IMR-90 (cell line): Measurements from ENCODE around the gene VWA8. TPM values are rescaled to one million over a fixed set of nuclear protein-coding genes. Genes with fewer than 3 reads are reported as not detected.

Source experiments
- ATAC-seq: fragments of 200-7000 bp; cut with Tn5 transposase; 2 replicates; pipeline ENCODE4 v1.9.1; 2020; ENCODE audit warnings: low read depth, mild to moderate bottlenecking, moderate library complexity
- BruUV-seq: library from RNA; stranded (reverse); fragments of 400-500 nt; replicated peaks from 2 replicates; lab custom pipeline; 2021; lab: Mats Ljungman, UMichigan
- CTCF ChIA-PET: fragments of 300-600 bp; formaldehyde crosslinking; extraction: SDS; loops from one replicate; lab custom pipeline; 2021; ENCODE audit warnings: antibody characterized with exemption; lab: Yijun Ruan, JAX
- POLR2A ChIA-PET: fragments of 300-600 bp; sonication (Branson Sonifier 250); formaldehyde crosslinking; loops from one replicate; lab custom pipeline; 2022; ENCODE audit warnings: antibody characterized with exemption; ENCODE audit not compliant: unreplicated experiment; lab: Charles Lee
- DNase-seq: peaks from one replicate; pipeline ENCODE4 v3.0.0; 2013
- H2AFZ ChIP-seq: replicated peaks from 2 replicates; pipeline ENCODE3; 2013; ENCODE audit warnings: low read length, mild to moderate bottlenecking; ENCODE audit not compliant: poor library complexity
- H2AK5ac ChIP-seq: 2 replicates; pipeline ENCODE4 v1.6.1; 2013; ENCODE audit warnings: low read depth, low read length, inconsistent platforms
- H2AK9ac ChIP-seq: replicated peaks from 2 replicates; pipeline ENCODE3; 2013; ENCODE audit warnings: mild to moderate bottlenecking, low read depth, low read length, moderate library complexity; ENCODE audit not compliant: poor library complexity
- H2BK120ac ChIP-seq: 2 replicates; pipeline ENCODE4 v1.6.1; 2013; ENCODE audit warnings: low read depth, low read length, inconsistent platforms
- H2BK15ac ChIP-seq: 3 replicates; pipeline ENCODE4 v1.6.1; 2013; ENCODE audit warnings: low read depth, low read length, inconsistent platforms
- H2BK20ac ChIP-seq: 2 replicates; pipeline ENCODE4 v1.6.1; 2013; ENCODE audit warnings: low read depth, mild to moderate bottlenecking, inconsistent platforms, low read length, moderate library complexity
- H2BK5ac ChIP-seq: 2 replicates; pipeline ENCODE4 v1.6.1; 2013; ENCODE audit warnings: mild to moderate bottlenecking, low read depth, low read length, inconsistent platforms; ENCODE audit not compliant: poor library complexity, severe bottlenecking
- H3K14ac ChIP-seq: replicated peaks from 2 replicates; pipeline ENCODE4 v1.6.1; 2013; ENCODE audit warnings: low read depth, low read length, inconsistent platforms
- H3K18ac ChIP-seq: 2 replicates; pipeline ENCODE4 v1.6.1; 2013; ENCODE audit warnings: low read depth, low read length, control low read depth
- H3K23ac ChIP-seq: 2 replicates; pipeline ENCODE4 v1.6.1; 2013; ENCODE audit warnings: low read depth, low read length, inconsistent platforms
- H3K27ac ChIP-seq: 2 replicates; pipeline ENCODE4 v1.5.1; 2013; ENCODE audit warnings: mild to moderate bottlenecking, control low read depth, low read length; ENCODE audit not compliant: insufficient read depth
- H3K27me3 ChIP-seq: 2 replicates; pipeline ENCODE4 v1.6.1; 2013; ENCODE audit warnings: low read length; ENCODE audit not compliant: control insufficient read depth, insufficient read depth
- H3K36me3 ChIP-seq: 2 replicates; pipeline ENCODE4 v1.6.1; 2013; ENCODE audit warnings: low read length, mixed read lengths; ENCODE audit not compliant: control insufficient read depth, insufficient read depth
- H3K4ac ChIP-seq: 2 replicates; pipeline ENCODE4 v1.6.1; 2013; ENCODE audit warnings: low read depth, low read length, inconsistent platforms
- H3K4me1 ChIP-seq: 2 replicates; pipeline ENCODE4 v1.6.1; 2013; ENCODE audit warnings: low read length, mixed read lengths; ENCODE audit not compliant: control insufficient read depth, insufficient read depth
- H3K4me2 ChIP-seq: 2 replicates; pipeline ENCODE4 v1.6.1; 2013; ENCODE audit warnings: low read depth, mild to moderate bottlenecking, control low read depth, low read length, moderate library complexity
- H3K4me3 ChIP-seq: 2 replicates; pipeline ENCODE4 v1.5.1; 2013; ENCODE audit warnings: low read depth, mild to moderate bottlenecking, control low read depth, low read length, moderate library complexity; ENCODE audit not compliant: insufficient read depth
- H3K56ac ChIP-seq: 2 replicates; pipeline ENCODE4 v1.6.1; 2013; ENCODE audit warnings: low read length, inconsistent platforms; ENCODE audit not compliant: insufficient read depth; ENCODE audit errors: extremely low read depth
- H3K79me1 ChIP-seq, 2 experiments: 2 replicates each; pipeline ENCODE4 v1.6.1; 2013; ENCODE audit warnings: low read length in 2 of 2, inconsistent platforms in 1 of 2, low read depth in 1 of 2
- H3K9ac ChIP-seq: 2 replicates; pipeline ENCODE4 v1.6.1; 2013; ENCODE audit warnings: low read depth, low read length, control low read depth
- H3K9me1 ChIP-seq: 2 replicates; pipeline ENCODE4 v1.6.1; 2013; ENCODE audit warnings: low read length, inconsistent platforms; ENCODE audit not compliant: insufficient read depth
- H3K9me3 ChIP-seq: 2 replicates; pipeline ENCODE4 v1.6.1; 2013; ENCODE audit warnings: low read length; ENCODE audit not compliant: control insufficient read depth, insufficient read depth
- H4K20me1 ChIP-seq: 2 replicates; pipeline ENCODE4 v1.6.1; 2013; ENCODE audit warnings: low read length, inconsistent platforms; ENCODE audit not compliant: insufficient read depth
- H4K5ac ChIP-seq: 2 replicates; pipeline ENCODE4 v1.6.1; 2013; ENCODE audit warnings: mild to moderate bottlenecking, low read depth, low read length, control low read depth
- H4K8ac ChIP-seq, 2 experiments: 2 replicates each; pipeline ENCODE4 v1.6.1; 2013; ENCODE audit warnings: low read depth in 2 of 2, low read length in 2 of 2, control low read depth in 1 of 2, inconsistent platforms in 1 of 2
- H4K91ac ChIP-seq: 2 replicates; pipeline ENCODE4 v1.6.1; 2013; ENCODE audit warnings: low read depth, low read length, inconsistent platforms; ENCODE audit not compliant: insufficient read depth
- CEBPB ChIP-seq: IDR thresholded peaks from 2 replicates; pipeline ENCODE4 v1.6.1; 2012; ENCODE audit warnings: low read depth, low read length, improper control_type of control experiment
- CHD1 ChIP-seq: IDR thresholded peaks from 2 replicates; pipeline ENCODE4 v1.6.1; 2012; ENCODE audit warnings: low read depth, low read length, improper control_type of control experiment
- FOS ChIP-seq: fragments of 150-350 bp; IDR thresholded peaks from 2 replicates; pipeline ENCODE4 v1.6.1; 2016; ENCODE audit warnings: low read depth, low read length
- MAZ ChIP-seq: IDR thresholded peaks from 2 replicates; pipeline ENCODE4 v1.6.1; 2012; ENCODE audit warnings: low read depth, mild to moderate bottlenecking, low read length, improper control_type of control experiment, moderate library complexity, borderline replicate concordance
- MXI1 ChIP-seq: IDR thresholded peaks from 2 replicates; pipeline ENCODE4 v1.6.1; 2012; ENCODE audit warnings: low read depth, mild to moderate bottlenecking, low read length, moderate library complexity, borderline replicate concordance
- POLR2A ChIP-seq: IDR thresholded peaks from 2 replicates; pipeline ENCODE4 v1.6.1; 2012; ENCODE audit warnings: mild to moderate bottlenecking, low read depth, low read length
- RAD21 ChIP-seq: IDR thresholded peaks from 2 replicates; pipeline ENCODE4 v1.6.1; 2012; ENCODE audit warnings: low read length, improper control_type of control experiment
- RCOR1 ChIP-seq: IDR thresholded peaks from 2 replicates; pipeline ENCODE4 v1.6.1; 2012; ENCODE audit warnings: mild to moderate bottlenecking, low read length, improper control_type of control experiment; ENCODE audit not compliant: insufficient replicate concordance
- RFX5 ChIP-seq: IDR thresholded peaks from 2 replicates; pipeline ENCODE4 v1.8.0; 2012; ENCODE audit warnings: low read depth, mild to moderate bottlenecking, low read length, moderate library complexity
- WGBS, 2 experiments: methylation state at CpG; one replicate each; pipeline versions ENCODE4 v1.1.5 to v1.1.7; 2013; ENCODE audit warnings: missing lambda C conversion rate in 2 of 2; ENCODE audit not compliant: insufficient read length in 1 of 2; ENCODE audit errors: extremely low coverage in 2 of 2; 5-methylcytosine and 5-hydroxymethylcytosine counted together
- dilution Hi-C: fragments of 300-500 bp; cut with HindIII; formaldehyde crosslinking; loops from one replicate; pipeline ENCODE4 v1.14.3; 2018; ENCODE audit warnings: low sequenced_read_pairs; ENCODE audit not compliant: unreplicated experiment
- in situ Hi-C: fragments of 300-500 bp; cut with MboI; formaldehyde crosslinking; loops from 3 replicates; pipeline ENCODE4 v1.14.3; 2019; ENCODE audit warnings: low sequenced_read_pairs, inconsistent platforms, mixed read lengths
- intact Hi-C: fragments of 100-400 bp; cut with micrococcal nuclease; formaldehyde crosslinking; loops from 2 replicates; pipeline ENCODE4 v1.10.0; 2022
- polyA plus RNA-seq, 3 experiments: library from polyadenylated mRNA; depleted of rRNA; stranded (reverse); fragments of >200 nt; gene quantifications; 2 replicates each; pipeline ENCODE4 v1.2.3, GENCODE V29; 2012; ENCODE audit warnings: low replicate concordance in 1 of 3
- total RNA-seq: library from RNA; depleted of rRNA; stranded (reverse); fragments of >200 nt; gene quantifications from 2 replicates; pipeline ENCODE4 v1.2.3, GENCODE V29; 2012

The VWA8 gene
- total and polyA plus RNA-seq, 2 of the 4 experiments (the other 2 are of a cell fraction): 5.9 to 18.3 TPM

DNA sequence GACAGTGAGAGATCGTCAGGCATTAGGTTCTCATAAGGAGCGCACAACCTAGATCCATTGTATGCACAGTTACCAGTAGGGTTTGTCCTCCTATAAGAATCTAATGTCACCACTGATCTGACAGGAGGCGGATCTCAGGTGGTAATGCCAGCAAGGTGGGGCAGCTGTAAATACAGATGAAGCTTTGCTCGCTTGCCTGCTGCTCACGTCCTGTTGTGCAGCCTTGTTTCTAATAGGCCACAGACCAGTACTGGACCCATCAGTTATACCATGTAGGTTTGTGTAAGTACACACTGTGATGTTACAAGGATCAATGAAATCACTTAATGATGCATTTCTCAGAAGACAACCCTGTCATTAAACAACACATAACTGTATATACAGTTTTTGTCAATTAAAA, 23.5 kb downstream of the VWA8 start:
- H3K4ac ChIP-seq: no peak overlapping the region
- H4K20me1 ChIP-seq: peaks cover 4% of the 10 kb centered on the region; the same call in 1 of the 2 replicates
- no peak overlapping the region for H2BK120ac ChIP-seq
- intact Hi-C loops: no loop called here
- no peak overlapping the region for H3K18ac ChIP-seq
- no peak overlapping the region for H4K5ac ChIP-seq
- peaks cover 9 to 13% of the 10 kb centered on the region in 2 experiments for H3K79me1 ChIP-seq
- H3K4me3 ChIP-seq: no peak overlapping the region
- H3K23ac ChIP-seq: no peak overlapping the region
- no peak overlapping the region for H3K9ac ChIP-seq
- CTCF ChIA-PET: no interaction called here
- ATAC-seq (no peak), DNase-seq (no peak)
- no TSS peak for BruUV-seq
- no peak overlapping the region for H2BK5ac ChIP-seq
- H3K27ac ChIP-seq: no peak overlapping the region
- in situ Hi-C loops: no loop called here
- no peaks in the 10 kb centered on the region for H3K4me1 ChIP-seq
- H4K91ac ChIP-seq: no peak overlapping the region
- H2AFZ ChIP-seq: no peak overlapping the region
- dilution Hi-C loops: no loop called here
- no peak overlapping the region for H2AK9ac ChIP-seq
- H3K9me1 ChIP-seq: 0 out of 2 replicates have a peak, but pooled peaks cover 4% of the 10 kb centered on the region
- TF ChIP-seq CEBPB: no peak
- TF ChIP-seq CHD1: no peak
- no peak for TF ChIP-seq RFX5
- TF ChIP-seq MAZ: no peak
- no peak for TF ChIP-seq MXI1
- no peak for TF ChIP-seq POLR2A
- TF ChIP-seq FOS: no peak
- TF ChIP-seq RCOR1: no peak
- TF ChIP-seq RAD21: no peak
- no peaks in the 10 kb centered on the region for H3K27me3 ChIP-seq
- no peak overlapping the region for H4K8ac ChIP-seq
- no peak overlapping the region for H2BK15ac ChIP-seq
- H3K9me3 ChIP-seq: no peaks in the 10 kb centered on the region
- H3K14ac ChIP-seq: no peak overlapping the region
- H3K4me2 ChIP-seq: no peak overlapping the region
- POLR2A ChIA-PET: no interaction called here
- 100% methylated on average over 2 of the region's 5 CpGs; no CpG with 5 or more reads in 1 of the 2 experiments for WGBS, 2 experiments
- H3K36me3 ChIP-seq: peaks cover under 1% of the 10 kb centered on the region; the same call in 1 of the 2 replicates
- H3K56ac ChIP-seq: no peak overlapping the region
- H2AK5ac ChIP-seq: no peak overlapping the region
- H2BK20ac ChIP-seq: no peak overlapping the region
